Esophagus squamous epithelium (tissue), 5 donors: ENCODE data around the gene EPB41L4B. TPM values are rescaled to one million over a fixed set of nuclear protein-coding genes. Genes with fewer than 3 reads are reported as not detected.
"Not testable (repeated sequence)": the region's sequence is repeated elsewhere in the genome, so short reads cannot be mapped to it uniquely, and the experiment has no call there.

Source experiments
- DNase-seq: peaks from one replicate; lab custom pipeline; 2025; lab: John Stamatoyannopoulos, UW
- H3K27ac ChIP-seq, 4 donors: fragments of 200-600 bp; sonication (generic); one replicate each; pipeline ENCODE4 v1.5.1; 2016 to 2019; ENCODE audit warnings: mild to moderate bottlenecking in 1 of 4
- H3K27me3 ChIP-seq, 4 donors: fragments of 200-600 bp; sonication (generic); 1 replicate in 3 of 4; 2 replicates in 1 of 4; pipeline versions ENCODE4 v1.5.1 to v1.6.0; 2017 to 2021; ENCODE audit warnings: antibody characterized with exemption in 1 of 4
- H3K36me3 ChIP-seq, 3 donors: fragments of 200-600 bp; sonication (generic); one replicate each; pipeline ENCODE4 v1.5.1; 2016 to 2019
- H3K4me1 ChIP-seq, 3 donors: fragments of 200-600 bp; sonication (generic); one replicate each; pipeline ENCODE4 v1.5.1; 2017 to 2019
- H3K4me3 ChIP-seq, 4 donors: fragments of 200-600 bp; sonication (generic); 1 replicate in 3 of 4; 2 replicates in 1 of 4; pipeline ENCODE4 v1.5.1; 2016 to 2019; ENCODE audit warnings: mild to moderate bottlenecking in 2 of 4, moderate library complexity in 1 of 4
- H3K9me3 ChIP-seq, 3 donors: fragments of 200-600 bp; sonication (generic); one replicate each; pipeline ENCODE4 v1.5.1; 2016 to 2019
- POLR2A ChIP-seq, 4 donors: fragments of 450-650 bp; IDR thresholded peaks; one replicate each; pipeline ENCODE4 v1.6.1; 2017; ENCODE audit warnings: antibody characterized with exemption in 4 of 4, mild to moderate bottlenecking in 4 of 4, moderate library complexity in 3 of 4
- WGBS, 2 donors: methylation state at CpG; one replicate each; pipeline ENCODE4 v1.1.5; 2018; 5-methylcytosine and 5-hydroxymethylcytosine counted together
- intact Hi-C: fragments of 100-400 bp; cut with DNase I; formaldehyde crosslinking; loops from one replicate; pipeline ENCODE4 v1.15.0; 2022
- total RNA-seq, 4 donors: library from RNA; depleted of rRNA; stranded (reverse); fragments of >200 nt; gene quantifications; one replicate each; pipeline ENCODE4 v1.1.0, GENCODE V29; 2016
- TF ChIP-seq, protein P1 (sequence below), 6 experiments: fragments of 450-650 bp in 4 of 6; fragments of 200-600 bp in 2 of 6; sonication (generic) in 2 of 6; IDR thresholded peaks; one replicate each; pipeline ENCODE4 v1.5.1; 2016 to 2019; ENCODE audit warnings: antibody characterized with exemption in 6 of 6, mild to moderate bottlenecking in 4 of 6, moderate library complexity in 4 of 6
- donor health status: DM: yes; HTN: yes; CAD: no.

Gene EPB41L4B
- 1 to 10 TPM in 3 of 4 donors, under 1 TPM in 1; 0.45 to 3.8 (median 1.8) TPM for total RNA-seq

DNA sequence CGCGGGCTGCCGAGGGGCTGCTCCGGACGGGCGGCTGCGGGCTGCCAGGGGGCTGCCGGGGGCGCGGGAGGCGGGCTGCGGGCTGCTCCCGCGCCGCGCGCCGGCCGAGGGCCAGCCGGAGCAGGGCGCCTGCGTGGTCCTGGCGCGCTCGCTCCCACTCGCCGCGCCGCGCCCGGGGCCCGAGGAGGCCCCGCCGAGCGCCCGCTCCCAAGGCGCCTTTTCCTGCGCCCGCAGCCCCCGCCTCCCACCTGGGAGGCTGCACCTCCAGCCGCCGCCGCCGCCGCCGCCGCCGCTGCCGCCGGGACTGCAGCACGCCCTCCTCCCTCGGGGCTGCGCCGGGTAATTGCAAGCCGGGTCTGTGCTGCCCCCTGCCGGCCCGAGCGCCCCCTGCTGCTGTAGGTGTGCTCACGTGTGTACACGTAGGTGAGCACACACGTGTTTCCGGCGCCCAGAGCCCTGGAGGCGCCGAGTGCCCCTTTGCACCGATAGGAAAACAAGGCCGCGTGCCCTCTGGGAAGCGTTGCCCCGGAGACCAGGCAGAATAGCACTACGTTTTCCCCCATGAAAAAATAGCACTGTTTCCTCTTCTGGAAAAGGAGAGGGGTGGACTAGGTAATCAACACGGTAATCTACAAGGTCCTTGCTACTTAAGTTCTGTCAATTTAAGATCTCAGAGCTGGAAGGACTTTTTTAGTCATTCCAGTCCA, at the start of gene EPB41L4B:
EPB41L4B (minus strand) TSS at position 318 of the 707 bp plus-strand sequence. CDS start 613 bp downstream, outside the sequence.
- peak within 1 kb of the TSS in 1 of 4 donors; percentile 24 for H3K27ac ChIP-seq
- WGBS, 2 donors: 6 to 7% methylated on average over 2 to 6 of the region's 72 CpGs
- no peaks in the 10 kb centered on the region for H3K36me3 ChIP-seq
- H3K4me1 ChIP-seq: peaks cover 24 to 55% (median 26%) of the 10 kb centered on the region in 3 donors
- H3K27me3 ChIP-seq: peaks cover 0 to 91% (median 4%) of the 10 kb centered on the region in 4 donors
- TF ChIP-seq, protein P1, sequence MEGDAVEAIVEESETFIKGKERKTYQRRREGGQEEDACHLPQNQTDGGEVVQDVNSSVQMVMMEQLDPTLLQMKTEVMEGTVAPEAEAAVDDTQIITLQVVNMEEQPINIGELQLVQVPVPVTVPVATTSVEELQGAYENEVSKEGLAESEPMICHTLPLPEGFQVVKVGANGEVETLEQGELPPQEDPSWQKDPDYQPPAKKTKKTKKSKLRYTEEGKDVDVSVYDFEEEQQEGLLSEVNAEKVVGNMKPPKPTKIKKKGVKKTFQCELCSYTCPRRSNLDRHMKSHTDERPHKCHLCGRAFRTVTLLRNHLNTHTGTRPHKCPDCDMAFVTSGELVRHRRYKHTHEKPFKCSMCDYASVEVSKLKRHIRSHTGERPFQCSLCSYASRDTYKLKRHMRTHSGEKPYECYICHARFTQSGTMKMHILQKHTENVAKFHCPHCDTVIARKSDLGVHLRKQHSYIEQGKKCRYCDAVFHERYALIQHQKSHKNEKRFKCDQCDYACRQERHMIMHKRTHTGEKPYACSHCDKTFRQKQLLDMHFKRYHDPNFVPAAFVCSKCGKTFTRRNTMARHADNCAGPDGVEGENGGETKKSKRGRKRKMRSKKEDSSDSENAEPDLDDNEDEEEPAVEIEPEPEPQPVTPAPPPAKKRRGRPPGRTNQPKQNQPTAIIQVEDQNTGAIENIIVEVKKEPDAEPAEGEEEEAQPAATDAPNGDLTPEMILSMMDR (IDR thresholded peaks at IDR 0.05): peak; percentile 80 to 99 (median 98)
- TF ChIP-seq POLR2A (IDR thresholded peaks at IDR 0.05): no peak
- no peak for DNase-seq
- peak within 1 kb of the TSS; percentile 32 to 72 (median 46) for H3K4me3 ChIP-seq
- intact Hi-C loops: no loop called here
- no peaks in the 10 kb centered on the region for H3K9me3 ChIP-seq

DNA sequence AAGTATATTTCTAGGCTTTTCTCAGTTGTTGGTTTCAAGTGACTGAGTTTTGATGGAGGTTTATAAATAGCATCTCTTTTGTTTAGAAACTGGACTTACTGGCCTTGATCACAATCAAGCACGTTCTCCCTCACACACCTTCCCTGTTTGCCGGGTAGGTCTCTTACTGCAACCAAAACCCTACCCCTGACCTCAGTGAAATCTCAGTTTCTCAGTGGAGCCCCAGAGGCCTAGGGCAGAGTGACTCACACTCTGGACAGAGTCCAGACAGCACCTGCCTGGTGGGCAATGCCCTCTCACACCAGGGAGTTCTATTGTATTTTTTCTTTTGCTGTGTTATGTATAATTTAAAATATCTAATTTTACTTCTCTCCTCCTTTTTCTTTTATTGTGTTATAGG, 48.4 kb upstream of the EPB41L4B start:
- TF ChIP-seq, protein P1 (IDR thresholded peaks at IDR 0.05): no peak
- TF ChIP-seq POLR2A (IDR thresholded peaks at IDR 0.05): no peak
- H3K36me3 ChIP-seq: no peaks in the 10 kb centered on the region
- H3K27me3 ChIP-seq: peaks cover 0 to 5% (median 0%) of the 10 kb centered on the region in 4 donors
- intact Hi-C loops: no loop called here
- no peak overlapping the region for H3K27ac ChIP-seq
- WGBS, 2 donors: 25 to 73% methylated on average over 2 of the region's 2 CpGs
- no peaks in the 10 kb centered on the region for H3K9me3 ChIP-seq
- no peaks in the 10 kb centered on the region for H3K4me1 ChIP-seq
- DNase-seq: no peak
- no peak overlapping the region for H3K4me3 ChIP-seq

DNA sequence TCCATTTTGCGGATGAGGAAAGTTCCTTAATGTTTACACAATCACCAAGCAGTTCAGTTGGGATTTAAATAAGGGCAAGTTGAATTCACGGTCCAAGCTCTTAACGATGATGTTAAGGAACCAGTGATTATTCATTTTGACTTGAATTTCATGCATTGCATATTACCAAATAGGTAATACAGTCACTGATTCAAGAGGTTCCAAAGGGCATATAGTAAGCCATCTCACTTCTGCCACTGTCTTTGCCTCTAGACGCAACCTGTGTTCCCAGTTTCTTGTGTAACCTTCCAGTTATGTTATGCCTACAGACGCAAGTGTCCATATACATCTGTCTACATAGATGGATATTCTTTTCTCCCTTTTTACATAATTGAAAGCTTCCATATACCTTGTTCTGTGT, 39.9 kb upstream of the EPB41L4B start:
- TF ChIP-seq, protein P1 (IDR thresholded peaks at IDR 0.05): no peak
- TF ChIP-seq POLR2A (IDR thresholded peaks at IDR 0.05): no peak
- no peak for DNase-seq
- WGBS, 2 donors: 69 to 73% methylated on average over 5 of the region's 5 CpGs
- Histone ChIP-seq H3K27me3 (peaks cover 0 to 38% (median 0%) of the 10 kb centered on the region in 4 donors), H3K27ac (no peak overlapping the region), H3K36me3 (no peaks in the 10 kb centered on the region), H3K4me1 (peaks cover 0 to 5% (median 0%) of the 10 kb centered on the region in 3 donors), H3K9me3 (no peaks in the 10 kb centered on the region), H3K4me3 (no peak overlapping the region)
- intact Hi-C loops: no loop called here

DNA sequence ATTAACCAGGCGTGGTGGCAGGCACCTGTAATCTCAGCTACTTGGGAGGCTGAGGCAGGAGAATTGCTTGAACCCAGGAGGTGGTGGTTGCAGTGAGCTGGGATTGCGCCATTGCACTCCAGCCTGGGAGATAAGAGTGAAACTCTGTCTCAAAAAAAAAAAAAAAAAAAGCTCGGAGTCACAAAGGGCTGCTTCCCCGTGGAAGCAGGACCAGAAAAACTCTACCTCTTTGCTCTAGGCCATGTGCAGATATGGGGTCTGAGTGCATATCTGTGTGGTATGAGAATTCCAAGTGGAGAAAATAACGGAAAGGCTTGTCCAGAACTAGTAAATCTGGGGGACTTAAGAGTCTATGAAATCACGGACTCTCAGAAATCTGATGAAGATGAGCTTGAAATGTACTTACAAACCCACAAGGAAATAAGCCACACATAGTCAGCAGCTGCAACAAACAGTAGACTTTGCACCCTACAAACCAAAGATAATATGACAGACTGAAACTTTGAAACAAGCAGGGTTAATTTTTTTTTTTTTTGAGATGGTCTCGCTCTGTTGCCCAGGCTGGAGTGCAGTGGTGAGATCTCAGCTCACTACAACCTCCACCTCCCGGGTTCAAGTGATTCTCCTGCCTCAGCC, 38.2 kb upstream of the EPB41L4B start:
- H3K9me3 ChIP-seq, H3K4me1 ChIP-seq, intact Hi-C loops, H3K36me3 ChIP-seq, H3K4me3 ChIP-seq, H3K27ac ChIP-seq, DNase-seq: not testable (repeated sequence)
- WGBS, 2 donors: 81 to 89% methylated on average over 8 of the region's 8 CpGs
- H3K27me3 ChIP-seq: peaks cover 0 to 46% (median 0%) of the 10 kb centered on the region in 4 donors

DNA sequence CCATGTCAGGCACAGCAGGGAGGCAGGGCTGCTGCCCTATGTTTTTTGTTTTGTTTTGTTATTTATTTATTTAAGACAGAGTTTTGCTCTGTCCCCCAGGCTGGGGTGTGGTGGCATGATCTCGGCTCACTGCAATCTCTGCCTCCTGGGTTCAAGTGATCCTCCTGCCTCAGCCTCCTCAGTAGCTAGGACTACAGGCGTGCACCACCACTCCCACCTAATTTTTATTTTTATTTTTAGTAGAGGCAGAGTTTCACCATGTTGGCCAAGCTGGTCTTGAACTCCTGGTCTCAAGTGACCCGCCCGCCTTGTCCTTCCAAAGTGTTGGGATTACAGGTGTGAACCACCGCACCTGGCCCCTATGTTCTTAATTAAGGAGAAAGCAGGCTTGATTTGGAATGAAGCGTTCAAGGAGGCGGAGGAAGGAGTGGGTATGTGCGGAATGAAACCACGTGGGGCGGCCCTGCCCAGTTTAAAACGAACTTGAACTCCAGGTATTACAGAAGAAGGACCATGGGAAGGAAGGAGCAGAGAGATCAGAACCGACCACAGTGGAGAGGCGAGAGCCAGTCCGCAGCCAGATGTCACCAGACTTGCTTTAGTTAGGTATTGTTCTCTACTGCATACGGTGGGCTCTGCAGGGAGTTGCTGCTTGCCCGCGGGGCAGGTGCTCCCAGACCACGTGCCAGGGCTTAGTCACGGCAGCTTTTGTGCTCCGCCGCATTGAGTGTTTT, 34.9 kb upstream of the EPB41L4B start:
- Histone ChIP-seq H3K4me1 (peaks cover 0 to 5% (median 0%) of the 10 kb centered on the region in 3 donors), H3K27me3 (peaks cover 0 to 37% (median 0%) of the 10 kb centered on the region in 4 donors), H3K9me3 (no peaks in the 10 kb centered on the region), H3K36me3 (no peaks in the 10 kb centered on the region), H3K27ac (no peak overlapping the region), H3K4me3 (no peak overlapping the region)
- intact Hi-C loops: no loop called here
- TF ChIP-seq, protein P1 (IDR thresholded peaks at IDR 0.05): no peak
- TF ChIP-seq POLR2A (IDR thresholded peaks at IDR 0.05): no peak
- no peak for DNase-seq
- WGBS, 2 donors: 56 to 69% methylated on average over 14 to 21 of the region's 21 CpGs
